ENCODE data around the gene DRC7.

DNA sequence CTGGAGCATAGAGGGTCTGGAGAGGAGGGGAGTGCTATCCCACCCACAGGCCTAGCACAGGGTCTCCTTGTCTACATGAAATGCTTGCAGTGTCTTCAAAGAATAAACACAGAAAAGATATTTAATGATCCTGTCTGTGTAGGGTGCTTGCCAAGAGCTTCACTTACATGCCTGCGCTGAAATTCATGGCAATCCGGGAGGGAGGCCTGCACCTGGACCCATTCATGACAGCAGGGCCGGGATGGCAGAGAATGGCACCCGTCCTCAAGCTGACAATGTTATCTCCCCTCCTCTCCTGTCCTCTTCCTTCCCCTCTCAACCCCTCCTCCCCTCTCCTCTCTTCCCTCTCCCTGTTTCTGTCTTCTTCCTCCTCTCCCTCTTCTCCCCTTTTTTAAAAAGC, 24.4 kb upstream of the DRC7 start:
- TF ChIP-seq TAF1 (IDR thresholded peaks at IDR 0.05; ENCODE audit: borderline replicate concordance, insufficient read depth, low read length) (no peak), POLR2AphosphoS5 (IDR thresholded peaks at IDR 0.05; ENCODE audit: low read depth, low read length) (no peak), REST (IDR thresholded peaks at IDR 0.05; ENCODE audit: insufficient read depth in 1 of 2, low read depth in 2 of 2, low read length in 2 of 2) (no peak)
